Measurements from ENCODE around the gene AUTS2. TPM values are rescaled to one million over a fixed set of nuclear protein-coding genes. Genes with fewer than 3 reads are reported as not detected.

Gene AUTS2
- total and polyA plus RNA-seq, 2 experiments from 2014 or later, result 32.0 to 91.0 TPM

GRCh38 chr7:70837589-70837988 lies 1239.3 kb downstream of the AUTS2 start:
- TF ChIP-seq, protein P1, sequence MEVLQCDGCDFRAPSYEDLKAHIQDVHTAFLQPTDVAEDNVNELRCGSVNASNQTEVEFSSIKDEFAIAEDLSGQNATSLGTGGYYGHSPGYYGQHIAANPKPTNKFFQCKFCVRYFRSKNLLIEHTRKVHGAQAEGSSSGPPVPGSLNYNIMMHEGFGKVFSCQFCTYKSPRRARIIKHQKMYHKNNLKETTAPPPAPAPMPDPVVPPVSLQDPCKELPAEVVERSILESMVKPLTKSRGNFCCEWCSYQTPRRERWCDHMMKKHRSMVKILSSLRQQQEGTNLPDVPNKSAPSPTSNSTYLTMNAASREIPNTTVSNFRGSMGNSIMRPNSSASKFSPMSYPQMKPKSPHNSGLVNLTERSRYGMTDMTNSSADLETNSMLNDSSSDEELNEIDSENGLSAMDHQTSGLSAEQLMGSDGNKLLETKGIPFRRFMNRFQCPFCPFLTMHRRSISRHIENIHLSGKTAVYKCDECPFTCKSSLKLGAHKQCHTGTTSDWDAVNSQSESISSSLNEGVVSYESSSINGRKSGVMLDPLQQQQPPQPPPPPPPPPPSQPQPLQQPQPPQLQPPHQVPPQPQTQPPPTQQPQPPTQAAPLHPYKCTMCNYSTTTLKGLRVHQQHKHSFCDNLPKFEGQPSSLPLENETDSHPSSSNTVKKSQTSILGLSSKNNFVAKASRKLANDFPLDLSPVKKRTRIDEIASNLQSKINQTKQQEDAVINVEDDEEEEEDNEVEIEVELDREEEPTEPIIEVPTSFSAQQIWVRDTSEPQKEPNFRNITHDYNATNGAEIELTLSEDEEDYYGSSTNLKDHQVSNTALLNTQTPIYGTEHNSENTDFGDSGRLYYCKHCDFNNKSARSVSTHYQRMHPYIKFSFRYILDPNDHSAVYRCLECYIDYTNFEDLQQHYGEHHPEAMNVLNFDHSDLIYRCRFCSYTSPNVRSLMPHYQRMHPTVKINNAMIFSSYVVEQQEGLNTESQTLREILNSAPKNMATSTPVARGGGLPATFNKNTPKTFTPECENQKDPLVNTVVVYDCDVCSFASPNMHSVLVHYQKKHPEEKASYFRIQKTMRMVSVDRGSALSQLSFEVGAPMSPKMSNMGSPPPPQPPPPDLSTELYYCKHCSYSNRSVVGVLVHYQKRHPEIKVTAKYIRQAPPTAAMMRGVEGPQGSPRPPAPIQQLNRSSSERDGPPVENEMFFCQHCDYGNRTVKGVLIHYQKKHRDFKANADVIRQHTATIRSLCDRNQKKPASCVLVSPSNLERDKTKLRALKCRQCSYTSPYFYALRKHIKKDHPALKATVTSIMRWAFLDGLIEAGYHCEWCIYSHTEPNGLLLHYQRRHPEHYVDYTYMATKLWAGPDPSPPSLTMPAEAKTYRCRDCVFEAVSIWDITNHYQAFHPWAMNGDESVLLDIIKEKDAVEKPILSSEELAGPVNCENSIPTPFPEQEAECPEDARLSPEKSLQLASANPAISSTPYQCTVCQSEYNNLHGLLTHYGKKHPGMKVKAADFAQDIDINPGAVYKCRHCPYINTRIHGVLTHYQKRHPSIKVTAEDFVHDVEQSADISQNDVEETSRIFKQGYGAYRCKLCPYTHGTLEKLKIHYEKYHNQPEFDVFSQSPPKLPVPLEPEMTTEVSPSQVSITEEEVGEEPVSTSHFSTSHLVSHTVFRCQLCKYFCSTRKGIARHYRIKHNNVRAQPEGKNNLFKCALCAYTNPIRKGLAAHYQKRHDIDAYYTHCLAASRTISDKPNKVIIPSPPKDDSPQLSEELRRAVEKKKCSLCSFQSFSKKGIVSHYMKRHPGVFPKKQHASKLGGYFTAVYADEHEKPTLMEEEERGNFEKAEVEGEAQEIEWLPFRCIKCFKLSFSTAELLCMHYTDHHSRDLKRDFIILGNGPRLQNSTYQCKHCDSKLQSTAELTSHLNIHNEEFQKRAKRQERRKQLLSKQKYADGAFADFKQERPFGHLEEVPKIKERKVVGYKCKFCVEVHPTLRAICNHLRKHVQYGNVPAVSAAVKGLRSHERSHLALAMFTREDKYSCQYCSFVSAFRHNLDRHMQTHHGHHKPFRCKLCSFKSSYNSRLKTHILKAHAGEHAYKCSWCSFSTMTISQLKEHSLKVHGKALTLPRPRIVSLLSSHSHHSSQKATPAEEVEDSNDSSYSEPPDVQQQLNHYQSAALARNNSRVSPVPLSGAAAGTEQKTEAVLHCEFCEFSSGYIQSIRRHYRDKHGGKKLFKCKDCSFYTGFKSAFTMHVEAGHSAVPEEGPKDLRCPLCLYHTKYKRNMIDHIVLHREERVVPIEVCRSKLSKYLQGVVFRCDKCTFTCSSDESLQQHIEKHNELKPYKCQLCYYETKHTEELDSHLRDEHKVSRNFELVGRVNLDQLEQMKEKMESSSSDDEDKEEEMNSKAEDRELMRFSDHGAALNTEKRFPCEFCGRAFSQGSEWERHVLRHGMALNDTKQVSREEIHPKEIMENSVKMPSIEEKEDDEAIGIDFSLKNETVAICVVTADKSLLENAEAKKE (CRISPR knock-in tag; IDR thresholded peaks at IDR 0.05), result no peak
- Histone ChIP-seq H3K27me3 (ENCODE audit: insufficient read depth) (no peaks in the 10 kb centered on the region), H3K4me3 (no peak overlapping the region), H3K4me2 (no peak overlapping the region), H3F3A (replicated peaks; ENCODE audit: low read depth) (no peaks in the 10 kb centered on the region), H3K27ac (ENCODE audit: low read depth) (no peak overlapping the region), H3K79me2 (replicated peaks; ENCODE audit: insufficient read depth) (no peaks in the 10 kb centered on the region), H3K9me2 (ENCODE audit: insufficient read depth) (peaks cover 14% of the 10 kb centered on the region), H4K20me1 (replicated peaks; ENCODE audit: insufficient read depth) (no peaks in the 10 kb centered on the region), H3K36me3 (ENCODE audit: insufficient read depth) (peaks cover 4% of the 10 kb centered on the region), H2AFZ (no peak overlapping the region), H3K4me1 (ENCODE audit: insufficient read depth) (no peaks in the 10 kb centered on the region; the same call in none of the 2 replicates)
- no peak for DNase-seq (ENCODE audit: low spot score)
- H3K27me3 Mint-ChIP-seq (ENCODE audit: insufficient read depth, low read depth, poor library complexity), result peaks cover 2% of the 10 kb centered on the region
- H3K4me1 Mint-ChIP-seq, result peaks cover 4% of the 10 kb centered on the region; the same call in 1 of the 3 replicates
- no peak overlapping the region for H3K4me3 Mint-ChIP-seq
- peaks cover 31% of the 10 kb centered on the region for H3K36me3 Mint-ChIP-seq (ENCODE audit: low read depth)
- no peak overlapping the region for H3K27ac Mint-ChIP-seq
- H3K9me3 Mint-ChIP-seq, result peaks cover 40% of the 10 kb centered on the region
- ATAC-seq, result no peak

DNA sequence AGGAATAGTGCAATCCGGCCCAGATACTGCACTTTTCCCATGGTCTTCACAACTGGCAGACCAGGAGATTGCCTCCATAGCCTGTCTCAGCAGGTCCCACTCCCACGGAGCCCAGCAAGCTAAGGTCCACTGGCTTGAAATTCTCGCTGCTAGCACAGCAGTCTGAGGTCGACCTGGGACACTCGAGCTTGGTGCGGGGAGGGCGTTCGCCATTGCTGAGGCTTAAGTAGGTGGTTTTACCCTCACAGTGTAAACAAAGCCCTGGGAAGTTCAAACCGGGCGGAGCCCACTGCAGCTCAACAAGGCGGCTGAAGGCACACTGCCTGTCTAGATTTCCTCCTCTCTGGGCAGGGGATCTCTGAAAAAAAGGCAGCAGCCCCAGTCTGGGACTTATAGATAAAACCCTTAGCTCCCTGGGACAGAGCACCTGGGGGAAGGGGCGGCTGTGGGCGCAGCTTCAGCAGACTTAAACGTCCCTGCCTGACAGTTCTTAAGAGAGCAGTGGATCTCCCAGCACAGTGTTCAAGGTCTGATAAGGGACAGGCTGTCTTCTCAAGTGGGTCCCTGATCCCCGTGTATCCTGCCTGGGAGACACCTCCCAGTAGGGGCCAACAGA lies 1240.1 kb downstream of the AUTS2 start:
- H3K9me3 Mint-ChIP-seq, result peaks cover 48% of the 10 kb centered on the region
- Histone ChIP-seq H3K27ac (ENCODE audit: low read depth) (no peak overlapping the region), H3K4me2 (no peak overlapping the region), H2AFZ (no peak overlapping the region; the same call in 1 of the 2 replicates), H3K36me3 (ENCODE audit: insufficient read depth) (peaks cover 4% of the 10 kb centered on the region), H3K27me3 (ENCODE audit: insufficient read depth) (no peaks in the 10 kb centered on the region), H3K79me2 (replicated peaks; ENCODE audit: insufficient read depth) (no peaks in the 10 kb centered on the region), H3K4me1 (ENCODE audit: insufficient read depth) (no peaks in the 10 kb centered on the region; the same call in none of the 2 replicates), H3K4me3 (no peak overlapping the region), H3F3A (replicated peaks; ENCODE audit: low read depth) (no peaks in the 10 kb centered on the region), H3K9me2 (ENCODE audit: insufficient read depth) (peaks cover 14% of the 10 kb centered on the region), H4K20me1 (replicated peaks; ENCODE audit: insufficient read depth) (no peaks in the 10 kb centered on the region)
- peaks cover 4% of the 10 kb centered on the region; the same call in 1 of the 3 replicates for H3K4me1 Mint-ChIP-seq
- no peak for TF ChIP-seq JUNB (IDR thresholded peaks at IDR 0.05; ENCODE audit: unreplicated experiment)
- TF ChIP-seq, protein P2, sequence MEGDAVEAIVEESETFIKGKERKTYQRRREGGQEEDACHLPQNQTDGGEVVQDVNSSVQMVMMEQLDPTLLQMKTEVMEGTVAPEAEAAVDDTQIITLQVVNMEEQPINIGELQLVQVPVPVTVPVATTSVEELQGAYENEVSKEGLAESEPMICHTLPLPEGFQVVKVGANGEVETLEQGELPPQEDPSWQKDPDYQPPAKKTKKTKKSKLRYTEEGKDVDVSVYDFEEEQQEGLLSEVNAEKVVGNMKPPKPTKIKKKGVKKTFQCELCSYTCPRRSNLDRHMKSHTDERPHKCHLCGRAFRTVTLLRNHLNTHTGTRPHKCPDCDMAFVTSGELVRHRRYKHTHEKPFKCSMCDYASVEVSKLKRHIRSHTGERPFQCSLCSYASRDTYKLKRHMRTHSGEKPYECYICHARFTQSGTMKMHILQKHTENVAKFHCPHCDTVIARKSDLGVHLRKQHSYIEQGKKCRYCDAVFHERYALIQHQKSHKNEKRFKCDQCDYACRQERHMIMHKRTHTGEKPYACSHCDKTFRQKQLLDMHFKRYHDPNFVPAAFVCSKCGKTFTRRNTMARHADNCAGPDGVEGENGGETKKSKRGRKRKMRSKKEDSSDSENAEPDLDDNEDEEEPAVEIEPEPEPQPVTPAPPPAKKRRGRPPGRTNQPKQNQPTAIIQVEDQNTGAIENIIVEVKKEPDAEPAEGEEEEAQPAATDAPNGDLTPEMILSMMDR (conservative IDR thresholded peaks at IDR 0.05; ENCODE audit: low read depth in 2 of 2), result no peak
- no peak for TF ChIP-seq EZH2phosphoT487 (IDR thresholded peaks at IDR 0.05; ENCODE audit: unreplicated experiment)
- TF ChIP-seq CREB1 (CRISPR knock-in tag; IDR thresholded peaks at IDR 0.05; ENCODE audit: low read depth), result no peak
- no peak for TF ChIP-seq REST (IDR thresholded peaks at IDR 0.05; ENCODE audit: unreplicated experiment)
- no peak for TF ChIP-seq ZNF114 (CRISPR knock-in tag; IDR thresholded peaks at IDR 0.05)
- TF ChIP-seq, protein P3, sequence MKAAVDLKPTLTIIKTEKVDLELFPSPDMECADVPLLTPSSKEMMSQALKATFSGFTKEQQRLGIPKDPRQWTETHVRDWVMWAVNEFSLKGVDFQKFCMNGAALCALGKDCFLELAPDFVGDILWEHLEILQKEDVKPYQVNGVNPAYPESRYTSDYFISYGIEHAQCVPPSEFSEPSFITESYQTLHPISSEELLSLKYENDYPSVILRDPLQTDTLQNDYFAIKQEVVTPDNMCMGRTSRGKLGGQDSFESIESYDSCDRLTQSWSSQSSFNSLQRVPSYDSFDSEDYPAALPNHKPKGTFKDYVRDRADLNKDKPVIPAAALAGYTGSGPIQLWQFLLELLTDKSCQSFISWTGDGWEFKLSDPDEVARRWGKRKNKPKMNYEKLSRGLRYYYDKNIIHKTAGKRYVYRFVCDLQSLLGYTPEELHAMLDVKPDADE (IDR thresholded peaks at IDR 0.05), result no peak
- DNase-seq (ENCODE audit: low spot score) (no peak), ATAC-seq (no peak)
- peaks cover 34% of the 10 kb centered on the region for H3K36me3 Mint-ChIP-seq (ENCODE audit: low read depth)
- H3K27me3 Mint-ChIP-seq (ENCODE audit: insufficient read depth, low read depth, poor library complexity), result peaks cover 2% of the 10 kb centered on the region
- no peak overlapping the region for H3K27ac Mint-ChIP-seq
- H3K4me3 Mint-ChIP-seq, result no peak overlapping the region

All from GM23338 (cell line).